Prostate gland (tissue), 2 donors: ENCODE results near the gene HSD17B14.

Source experiments
- POLR2A ChIP-seq: fragments of 450-650 bp; IDR thresholded peaks from one replicate; pipeline ENCODE4 v1.6.1; 2016; ENCODE audit warnings: antibody characterized with exemption, mild to moderate bottlenecking
- POLR2AphosphoS5 ChIP-seq: sonication (generic); formaldehyde crosslinking; IDR thresholded peaks from one replicate; pipeline ENCODE4 v1.6.1; 2017; ENCODE audit warnings: antibody characterized with exemption
- TF ChIP-seq, protein P1 (sequence below), 4 experiments: fragments of 200-600 bp in 2 of 4; fragments of 450-650 bp in 2 of 4; sonication (generic) in 2 of 4; IDR thresholded peaks; 1 replicate in 3 of 4; 2 replicates in 1 of 4; pipeline ENCODE4 v1.5.1; 2016 to 2019; ENCODE audit warnings: antibody characterized with exemption in 4 of 4, mild to moderate bottlenecking in 2 of 4, moderate library complexity in 2 of 4

DNA sequence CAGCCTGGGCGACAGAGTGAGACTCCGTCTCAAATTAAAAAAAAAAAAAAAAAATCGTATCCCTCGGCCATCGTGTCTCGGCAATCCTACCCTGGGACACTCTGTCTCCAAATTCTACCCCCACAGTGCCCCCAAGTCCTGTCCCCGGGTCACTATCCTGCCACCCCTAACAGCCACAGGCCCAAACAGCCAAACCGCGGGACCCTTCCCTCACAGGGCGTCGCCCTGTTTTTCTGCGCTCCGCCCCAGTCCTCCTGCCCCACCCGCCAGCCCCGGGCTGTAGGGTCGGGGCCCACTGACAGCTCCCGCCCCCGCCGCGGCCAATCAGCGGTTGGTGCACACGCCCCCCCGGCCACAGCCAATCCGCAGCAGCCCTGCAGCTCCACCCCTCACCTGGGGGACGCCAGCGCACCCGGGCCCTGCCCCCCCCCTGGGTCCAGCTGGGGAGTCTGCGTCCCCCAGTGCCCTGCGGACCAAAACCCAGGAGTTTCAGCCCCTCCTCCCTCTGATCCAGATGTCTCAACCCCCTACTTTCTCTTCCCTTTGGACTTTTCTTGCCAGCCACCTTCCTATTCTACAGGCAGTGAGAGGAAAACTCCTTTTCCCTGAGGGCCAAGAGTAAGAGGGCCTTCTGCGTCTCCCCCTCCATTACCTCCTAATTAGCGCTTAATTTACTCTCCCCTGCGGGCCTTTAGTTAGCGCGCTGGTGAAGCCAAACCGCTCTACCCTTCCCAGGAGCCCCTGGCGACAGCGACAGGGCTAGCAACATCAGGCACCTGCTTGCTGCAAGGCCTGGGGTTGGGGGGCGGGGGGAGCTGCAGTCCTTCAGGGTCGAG is 24.0 kb downstream of the HSD17B14 start:
- TF ChIP-seq POLR2A (peak; percentile 86), POLR2AphosphoS5 (peak; percentile 91)
- TF ChIP-seq, protein P1, sequence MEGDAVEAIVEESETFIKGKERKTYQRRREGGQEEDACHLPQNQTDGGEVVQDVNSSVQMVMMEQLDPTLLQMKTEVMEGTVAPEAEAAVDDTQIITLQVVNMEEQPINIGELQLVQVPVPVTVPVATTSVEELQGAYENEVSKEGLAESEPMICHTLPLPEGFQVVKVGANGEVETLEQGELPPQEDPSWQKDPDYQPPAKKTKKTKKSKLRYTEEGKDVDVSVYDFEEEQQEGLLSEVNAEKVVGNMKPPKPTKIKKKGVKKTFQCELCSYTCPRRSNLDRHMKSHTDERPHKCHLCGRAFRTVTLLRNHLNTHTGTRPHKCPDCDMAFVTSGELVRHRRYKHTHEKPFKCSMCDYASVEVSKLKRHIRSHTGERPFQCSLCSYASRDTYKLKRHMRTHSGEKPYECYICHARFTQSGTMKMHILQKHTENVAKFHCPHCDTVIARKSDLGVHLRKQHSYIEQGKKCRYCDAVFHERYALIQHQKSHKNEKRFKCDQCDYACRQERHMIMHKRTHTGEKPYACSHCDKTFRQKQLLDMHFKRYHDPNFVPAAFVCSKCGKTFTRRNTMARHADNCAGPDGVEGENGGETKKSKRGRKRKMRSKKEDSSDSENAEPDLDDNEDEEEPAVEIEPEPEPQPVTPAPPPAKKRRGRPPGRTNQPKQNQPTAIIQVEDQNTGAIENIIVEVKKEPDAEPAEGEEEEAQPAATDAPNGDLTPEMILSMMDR (IDR thresholded peaks at IDR 0.05) = peak in 2 of 4 experiments; percentile 35 to 48
